Measurements from ENCODE around the gene SLC9A1. TPM values are rescaled to one million over a fixed set of nuclear protein-coding genes. Genes with fewer than 3 reads are reported as not detected.

Gene SLC9A1
- total RNA-seq, 2 experiments from 2014 or later = 14.2 to 19.0 TPM

DNA sequence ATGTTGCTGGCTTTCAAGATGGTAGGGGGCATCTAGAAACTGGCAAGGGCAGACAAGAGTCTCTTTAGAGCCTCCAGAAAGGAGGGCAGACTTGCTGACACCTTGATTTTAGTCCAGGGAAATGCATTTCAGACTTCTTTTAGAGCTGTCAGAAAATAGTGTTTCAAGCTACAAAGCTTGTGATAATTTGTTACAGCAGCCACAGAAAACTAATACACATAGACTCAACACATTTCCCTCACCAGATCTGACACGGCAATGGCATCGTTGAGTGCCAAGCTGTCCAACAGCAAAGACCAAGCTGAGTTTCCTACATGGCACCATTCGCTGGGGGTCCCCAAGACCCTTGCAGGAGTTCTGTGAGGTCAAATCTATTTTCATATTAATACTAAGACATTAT, 62.0 kb downstream of the SLC9A1 start:
- no peak overlapping the region for H3K27ac Mint-ChIP-seq
- DNase-seq (no peak), ATAC-seq (ENCODE audit: poor library complexity) (no peak)
- no peaks in the 10 kb centered on the region for H3K9me3 Mint-ChIP-seq
- Histone ChIP-seq H3K36me3 (ENCODE audit: insufficient read depth, low read length) (no peaks in the 10 kb centered on the region), H3K4me3 (ENCODE audit: low read length) (no peak overlapping the region), H3K4me1 (ENCODE audit: insufficient read depth, low read length) (no peaks in the 10 kb centered on the region), H3K9me3 (ENCODE audit: control insufficient read depth in 1 of 2, insufficient read depth in 1 of 2, low read length in 2 of 2) (no peaks in the 10 kb centered on the region), H3K27me3 (ENCODE audit: control insufficient read depth in 1 of 2, insufficient read depth in 2 of 2, low read length in 2 of 2) (no peaks in the 10 kb centered on the region), H3K27ac (ENCODE audit: low read depth in 1 of 2, low read length in 2 of 2) (no peak overlapping the region)
- no peaks in the 10 kb centered on the region for H3K4me1 Mint-ChIP-seq (ENCODE audit: low read depth)
- TF ChIP-seq, protein P1, sequence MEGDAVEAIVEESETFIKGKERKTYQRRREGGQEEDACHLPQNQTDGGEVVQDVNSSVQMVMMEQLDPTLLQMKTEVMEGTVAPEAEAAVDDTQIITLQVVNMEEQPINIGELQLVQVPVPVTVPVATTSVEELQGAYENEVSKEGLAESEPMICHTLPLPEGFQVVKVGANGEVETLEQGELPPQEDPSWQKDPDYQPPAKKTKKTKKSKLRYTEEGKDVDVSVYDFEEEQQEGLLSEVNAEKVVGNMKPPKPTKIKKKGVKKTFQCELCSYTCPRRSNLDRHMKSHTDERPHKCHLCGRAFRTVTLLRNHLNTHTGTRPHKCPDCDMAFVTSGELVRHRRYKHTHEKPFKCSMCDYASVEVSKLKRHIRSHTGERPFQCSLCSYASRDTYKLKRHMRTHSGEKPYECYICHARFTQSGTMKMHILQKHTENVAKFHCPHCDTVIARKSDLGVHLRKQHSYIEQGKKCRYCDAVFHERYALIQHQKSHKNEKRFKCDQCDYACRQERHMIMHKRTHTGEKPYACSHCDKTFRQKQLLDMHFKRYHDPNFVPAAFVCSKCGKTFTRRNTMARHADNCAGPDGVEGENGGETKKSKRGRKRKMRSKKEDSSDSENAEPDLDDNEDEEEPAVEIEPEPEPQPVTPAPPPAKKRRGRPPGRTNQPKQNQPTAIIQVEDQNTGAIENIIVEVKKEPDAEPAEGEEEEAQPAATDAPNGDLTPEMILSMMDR (IDR thresholded peaks at IDR 0.05) = no peak
- intact Hi-C loops (cut with DNase I, micrococcal nuclease) = loop anchor here in 1 of 2 experiments (2.0 kb wide), 1 partner anchor 88 kb away; no protein-coding TSS in a partner anchor
- no peak overlapping the region for H3K4me3 Mint-ChIP-seq
- ChIA-PET POLR2A (interaction anchor here (0.7 kb wide), 1 partner anchor 296 kb away, joined by 3 read pairs; no protein-coding TSS in a partner anchor), CTCF (interaction anchor here (1.7 to 2.3 kb wide), 2 partner anchors 47 to 48 kb away, joined by 5 to 10 read pairs; no protein-coding TSS in a partner anchor)
- no peaks in the 10 kb centered on the region for H3K36me3 Mint-ChIP-seq (ENCODE audit: low read depth)
- no peaks in the 10 kb centered on the region for H3K27me3 Mint-ChIP-seq

DNA sequence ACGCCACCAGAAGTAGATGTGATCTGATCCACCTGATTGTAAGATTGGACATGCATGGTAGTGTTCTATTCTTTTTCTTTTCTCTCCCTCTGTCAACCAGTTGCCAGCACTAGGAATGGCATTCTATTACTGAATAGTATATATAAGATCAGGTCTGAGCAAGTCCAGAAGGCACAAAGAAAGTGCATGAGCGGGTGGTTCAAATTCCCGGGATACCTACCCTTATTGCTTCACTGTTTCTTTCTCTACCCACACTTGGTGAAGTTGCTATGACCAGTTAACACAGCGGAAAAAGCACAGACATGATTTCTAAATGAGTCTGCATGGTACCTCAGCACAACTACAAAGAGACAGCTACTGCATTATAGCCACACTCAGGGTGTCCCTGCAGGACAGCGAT, 64.0 kb downstream of the SLC9A1 start:
- intact Hi-C loops (cut with DNase I, micrococcal nuclease) = no loop called here
- no peaks in the 10 kb centered on the region for H3K27me3 Mint-ChIP-seq
- no peaks in the 10 kb centered on the region for H3K36me3 Mint-ChIP-seq (ENCODE audit: low read depth)
- CTCF ChIA-PET = interaction anchor here (2.3 kb wide), 1 partner anchor 46 kb away, joined by 10 read pairs; no protein-coding TSS in a partner anchor
- H3K4me1 Mint-ChIP-seq (ENCODE audit: low read depth) = no peaks in the 10 kb centered on the region
- Histone ChIP-seq H3K27me3 (ENCODE audit: control insufficient read depth in 1 of 2, insufficient read depth in 2 of 2, low read length in 2 of 2) (no peaks in the 10 kb centered on the region), H3K9me3 (ENCODE audit: control insufficient read depth in 1 of 2, insufficient read depth in 1 of 2, low read length in 2 of 2) (no peaks in the 10 kb centered on the region), H3K4me1 (ENCODE audit: insufficient read depth, low read length) (no peaks in the 10 kb centered on the region), H3K4me3 (ENCODE audit: low read length) (no peak overlapping the region), H3K27ac (ENCODE audit: low read depth in 1 of 2, low read length in 2 of 2) (no peak overlapping the region), H3K36me3 (ENCODE audit: insufficient read depth, low read length) (no peaks in the 10 kb centered on the region)
- H3K9me3 Mint-ChIP-seq = no peaks in the 10 kb centered on the region
- no peak overlapping the region for H3K27ac Mint-ChIP-seq
- no peak for DNase-seq
- H3K4me3 Mint-ChIP-seq = no peak overlapping the region
- POLR2A ChIA-PET = no interaction called here
- no peak for ATAC-seq (ENCODE audit: poor library complexity)
- TF ChIP-seq, protein P1 (IDR thresholded peaks at IDR 0.05) = no peak

DNA sequence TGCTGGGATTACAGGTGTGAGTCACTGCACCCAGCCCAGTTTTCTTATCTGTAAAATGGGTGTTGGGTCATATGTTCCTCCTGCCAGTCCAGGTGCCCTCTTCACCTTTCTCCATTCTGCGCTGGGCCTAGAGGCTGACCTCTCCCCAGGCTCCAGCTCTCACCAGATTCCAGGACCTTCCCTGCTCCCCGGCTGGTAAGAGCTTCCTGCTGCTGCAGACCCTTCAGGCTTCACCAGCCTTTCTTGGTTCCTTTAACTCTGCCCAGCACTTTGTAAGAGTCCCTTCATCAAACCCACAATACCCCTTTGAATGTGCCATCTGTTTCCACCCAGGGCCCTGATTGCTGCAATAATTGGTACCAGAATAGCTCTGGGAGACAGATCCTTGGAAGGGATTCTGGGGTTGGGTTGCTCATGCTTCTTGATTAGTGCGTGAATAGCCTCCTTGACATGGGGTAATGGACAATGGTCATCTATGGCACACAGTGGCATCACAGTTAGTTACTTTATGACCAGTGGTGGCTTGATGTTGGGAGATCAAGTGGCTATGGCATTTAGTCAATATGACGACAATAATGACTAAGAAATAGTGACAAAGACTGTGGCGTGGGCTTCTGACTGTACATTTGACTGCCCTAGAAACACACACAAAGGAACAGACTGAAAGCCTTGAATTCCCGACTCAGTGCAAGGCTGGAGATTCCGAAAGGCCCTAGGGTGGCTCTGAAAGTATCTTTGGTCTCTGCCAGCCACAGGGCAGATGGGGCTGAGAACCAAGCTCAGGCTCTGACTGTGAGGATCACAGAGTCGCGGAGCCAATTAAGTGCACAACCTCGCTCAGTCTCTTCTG, 67.3 kb downstream of the SLC9A1 start:
- TF ChIP-seq, protein P1 (IDR thresholded peaks at IDR 0.05) = no peak
- intact Hi-C loops (cut with DNase I, micrococcal nuclease) = no loop called here
- H3K4me3 Mint-ChIP-seq = no peak overlapping the region
- Histone ChIP-seq H3K27me3 (ENCODE audit: control insufficient read depth in 1 of 2, insufficient read depth in 2 of 2, low read length in 2 of 2) (no peaks in the 10 kb centered on the region), H3K27ac (ENCODE audit: low read depth in 1 of 2, low read length in 2 of 2) (no peak overlapping the region), H3K36me3 (ENCODE audit: insufficient read depth, low read length) (no peaks in the 10 kb centered on the region), H3K9me3 (ENCODE audit: control insufficient read depth in 1 of 2, insufficient read depth in 1 of 2, low read length in 2 of 2) (no peaks in the 10 kb centered on the region), H3K4me1 (ENCODE audit: insufficient read depth, low read length) (no peaks in the 10 kb centered on the region), H3K4me3 (ENCODE audit: low read length) (no peak overlapping the region)
- CTCF ChIA-PET = no interaction called here
- H3K9me3 Mint-ChIP-seq = peaks cover 2% of the 10 kb centered on the region
- no peaks in the 10 kb centered on the region for H3K36me3 Mint-ChIP-seq (ENCODE audit: low read depth)
- peaks cover 6% of the 10 kb centered on the region for H3K4me1 Mint-ChIP-seq (ENCODE audit: low read depth)
- H3K27ac Mint-ChIP-seq = no peak overlapping the region
- POLR2A ChIA-PET = no interaction called here
- no peak for DNase-seq
- ATAC-seq (ENCODE audit: poor library complexity) = no peak
- H3K27me3 Mint-ChIP-seq = no peaks in the 10 kb centered on the region
